Adipocyte (in vitro differentiated cells): Measurements from ENCODE around the gene HSD11B2.

Experiments
- DNase-seq: peaks from one replicate; pipeline ENCODE4 v3.0.0-alpha.2; 2015; ENCODE audit warnings: low read depth
- H3K27me3 ChIP-seq: replicated peaks from 2 replicates; pipeline ENCODE4 v1.7.0; 2013; ENCODE audit warnings: mild to moderate bottlenecking, low read length, moderate library complexity; ENCODE audit not compliant: control insufficient read depth, insufficient read depth
- H3K36me3 ChIP-seq: 2 replicates; pipeline ENCODE4 v1.7.0; 2013; ENCODE audit warnings: low read length, mild to moderate bottlenecking, moderate library complexity; ENCODE audit not compliant: control insufficient read depth, insufficient read depth, severe bottlenecking
- H3K4me1 ChIP-seq: 2 replicates; pipeline ENCODE4 v1.7.0; 2013; ENCODE audit warnings: mild to moderate bottlenecking, low read length, moderate library complexity; ENCODE audit not compliant: control insufficient read depth, insufficient read depth
- H3K4me3 ChIP-seq: 2 replicates; pipeline ENCODE4 v1.7.0; 2013; ENCODE audit warnings: mild to moderate bottlenecking, low read length, moderate library complexity
- H3K9ac ChIP-seq: 2 replicates; pipeline ENCODE4 v1.7.0; 2013; ENCODE audit warnings: mild to moderate bottlenecking, low read length, moderate library complexity
- H3K9me3 ChIP-seq: 2 replicates; pipeline ENCODE4 v1.7.0; 2013; ENCODE audit warnings: mild to moderate bottlenecking, low read length, moderate library complexity; ENCODE audit not compliant: control insufficient read depth

HSD11B2 gene

DNA sequence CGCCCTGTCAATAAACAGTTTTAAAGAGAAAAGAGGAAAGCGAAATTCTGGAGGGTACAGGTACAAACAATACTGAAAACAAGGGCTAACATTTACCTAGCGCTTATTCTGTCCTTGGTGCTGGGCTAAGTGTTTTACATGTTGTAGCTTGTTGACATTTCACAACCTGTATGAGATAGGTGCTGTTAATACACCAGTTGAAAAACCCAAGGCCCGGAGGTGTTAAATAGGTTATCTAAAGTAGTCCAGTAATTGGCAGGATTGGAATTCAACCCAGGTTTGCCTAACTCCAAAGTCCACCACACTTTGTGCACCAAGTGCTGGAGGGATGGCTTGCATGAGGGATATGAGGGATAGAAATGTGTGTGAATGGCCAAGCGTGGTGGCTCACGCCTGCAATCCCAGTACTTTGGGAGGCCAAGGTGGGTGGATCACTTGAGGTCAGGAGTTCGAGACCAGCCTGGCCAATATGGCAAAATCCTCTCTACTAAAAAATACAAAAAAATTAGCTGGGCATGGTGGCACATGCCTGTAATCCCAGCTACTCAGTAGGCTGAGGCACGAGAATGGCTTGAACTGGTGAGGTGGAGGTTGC is 47.1 kb downstream of the HSD11B2 start:
- DNase-seq: no peak
- Histone ChIP-seq H3K36me3 (no peaks in the 10 kb centered on the region), H3K9ac (no peak overlapping the region), H3K4me3 (no peak overlapping the region), H3K4me1 (peaks cover 47% of the 10 kb centered on the region), H3K27me3 (no peaks in the 10 kb centered on the region), H3K9me3 (no peaks in the 10 kb centered on the region)

DNA sequence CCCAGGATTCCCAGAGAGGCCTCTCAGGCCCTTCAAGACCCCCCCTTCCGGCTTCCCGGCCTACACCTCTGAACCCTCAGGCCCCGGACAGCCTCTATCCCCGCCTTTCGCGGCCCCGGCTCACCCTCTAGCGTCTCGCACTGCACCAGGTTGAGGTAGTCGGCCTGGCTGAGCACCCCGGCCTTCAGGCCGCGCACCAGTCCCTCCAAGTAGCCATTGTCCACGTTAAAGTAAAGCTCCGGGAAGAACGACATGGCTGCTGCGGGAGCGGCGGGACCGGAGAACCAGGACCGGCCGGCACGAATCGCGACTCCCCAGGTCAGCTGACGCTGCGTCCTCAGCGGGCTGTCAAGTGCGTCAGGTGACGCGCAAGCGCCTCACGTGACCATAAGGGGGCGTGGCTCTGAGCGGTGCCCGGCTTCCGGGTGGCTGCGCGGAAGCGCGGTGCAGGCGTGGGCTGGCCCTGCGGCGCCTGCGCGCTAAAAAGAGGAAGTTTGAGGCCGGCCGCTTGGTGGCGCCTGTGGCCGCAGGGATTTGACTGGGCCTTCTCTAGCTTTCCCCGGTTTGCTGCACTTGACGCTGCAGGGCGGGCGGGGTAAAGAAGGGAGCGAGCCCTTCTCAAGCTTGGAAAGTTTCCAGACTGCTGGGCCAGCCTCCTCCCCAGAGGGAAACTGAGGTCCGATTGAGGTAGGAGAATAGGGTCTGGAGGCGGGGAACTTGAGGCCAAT is 50.1 kb downstream of the HSD11B2 start, which contains the start of gene ATP6V0D1:
ATP6V0D1 (minus strand) TSS at position 325 of the 728 bp plus-strand sequence; CDS start at position 254, 71 bp downstream.
- Histone ChIP-seq H3K9me3 (no peaks in the 10 kb centered on the region), H3K4me3 (peak within 1 kb of the TSS; percentile 100), H3K27me3 (no peaks in the 10 kb centered on the region), H3K9ac (peak within 1 kb of the TSS; percentile 99), H3K36me3 (no peaks in the 10 kb centered on the region), H3K4me1 (peaks cover 41% of the 10 kb centered on the region)
- peak; percentile 99 for DNase-seq

DNA sequence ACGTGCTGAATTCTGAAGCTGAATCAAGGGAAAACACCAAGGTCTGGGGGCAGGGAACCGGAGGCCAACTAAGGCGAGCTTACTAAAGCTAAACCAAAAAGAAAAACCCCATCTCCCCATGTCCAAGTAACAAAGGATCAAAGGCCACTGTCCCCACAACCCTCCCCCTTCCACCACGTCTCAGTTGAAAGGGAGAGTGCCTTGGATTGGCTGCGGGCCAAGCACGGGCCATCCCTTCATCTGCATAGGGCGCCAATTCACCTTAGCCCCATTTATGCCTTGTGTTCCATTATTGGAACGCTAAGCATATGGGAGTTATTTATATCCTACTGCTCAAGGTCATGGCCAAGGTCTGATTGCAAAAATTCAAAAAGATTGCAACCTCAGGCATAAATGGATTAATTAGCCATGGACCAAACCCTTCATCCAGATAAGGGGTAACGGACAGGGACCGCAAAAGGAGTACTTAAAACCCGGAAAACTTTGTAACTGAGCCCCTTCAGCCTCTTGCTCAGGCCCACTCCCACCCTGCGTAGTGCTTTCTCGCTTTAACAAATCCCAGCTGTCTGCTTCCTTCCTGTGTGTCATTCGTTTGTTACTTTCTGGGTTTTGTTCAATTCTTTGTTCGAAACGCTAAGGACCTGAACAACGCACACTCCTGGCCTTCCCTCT is 50.8 kb downstream of the HSD11B2 start:
- no peaks in the 10 kb centered on the region for H3K36me3 ChIP-seq
- peak overlapping the region; percentile 99 for H3K9ac ChIP-seq
- DNase-seq: no peak
- no peaks in the 10 kb centered on the region for H3K27me3 ChIP-seq
- H3K4me3 ChIP-seq: peak overlapping the region; percentile 100
- peaks cover 42% of the 10 kb centered on the region for H3K4me1 ChIP-seq
- no peaks in the 10 kb centered on the region for H3K9me3 ChIP-seq

DNA sequence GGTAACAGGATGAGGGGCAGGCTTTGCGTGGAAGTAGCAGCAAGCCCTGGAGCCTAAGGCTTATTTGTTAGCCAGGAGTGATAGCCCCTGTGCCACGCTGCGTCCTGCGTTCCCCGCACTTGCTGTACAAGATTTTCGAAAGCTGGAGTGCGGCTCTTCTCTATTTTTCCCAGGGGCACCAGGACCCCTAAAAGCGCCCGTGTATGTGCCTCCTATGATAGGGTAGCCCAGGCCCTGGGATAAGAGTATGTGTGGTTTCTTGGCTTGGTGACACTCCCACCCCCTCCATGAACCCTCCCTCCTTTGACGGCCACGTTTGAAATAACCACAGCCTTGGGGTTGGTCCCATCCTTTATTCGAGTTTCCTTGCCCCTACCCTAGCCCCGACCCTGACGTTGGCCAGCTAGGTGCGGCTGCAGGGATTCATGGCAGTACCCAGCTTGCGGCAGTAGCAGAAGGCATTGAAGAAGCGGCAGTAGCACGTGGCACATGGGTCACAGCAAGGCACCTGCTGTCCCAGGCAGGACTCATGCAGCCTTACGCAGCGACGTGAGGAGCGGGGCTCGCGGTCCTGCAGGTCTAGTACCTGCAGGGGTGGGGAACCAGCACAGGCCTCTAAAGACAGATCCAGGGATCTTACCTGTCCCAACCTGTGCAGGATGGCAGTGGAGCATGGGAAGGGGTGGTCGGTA is 51.5 kb downstream of the HSD11B2 start:
- Histone ChIP-seq H3K27me3 (no peaks in the 10 kb centered on the region), H3K36me3 (no peaks in the 10 kb centered on the region), H3K4me1 (peaks cover 48% of the 10 kb centered on the region), H3K9me3 (no peaks in the 10 kb centered on the region), H3K9ac (peak overlapping the region; percentile 99), H3K4me3 (peak overlapping the region; percentile 100)
- DNase-seq: no peak

DNA sequence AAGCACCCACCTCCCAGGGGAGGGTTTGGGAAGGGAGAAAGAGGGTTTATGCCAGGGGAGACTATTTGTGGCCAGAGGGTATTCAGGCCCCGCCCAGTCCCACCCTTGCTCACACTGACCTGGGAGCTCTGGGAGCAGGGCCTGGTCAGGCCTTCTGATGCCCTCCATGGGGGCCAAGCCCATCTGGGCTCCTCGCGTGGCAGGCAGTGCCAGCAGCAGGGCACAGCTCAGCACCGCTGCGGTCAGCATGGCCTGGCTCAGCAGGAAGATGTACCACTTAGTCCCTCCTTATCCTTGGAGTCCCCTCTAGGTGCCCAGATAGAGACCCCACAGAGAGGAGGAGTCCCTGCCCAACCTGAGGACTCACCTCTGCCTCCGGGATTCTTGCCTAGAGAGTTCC is 52.2 kb downstream of the HSD11B2 start, which contains the start of gene AGRP:
AGRP (minus strand) TSS at position 398 of the 400 bp plus-strand sequence; CDS start at position 249, 149 bp downstream.
- Histone ChIP-seq H3K36me3 (no peaks in the 10 kb centered on the region), H3K4me3 (no peak within 1 kb of the TSS), H3K9ac (peak within 1 kb of the TSS; percentile 99), H3K27me3 (no peaks in the 10 kb centered on the region), H3K4me1 (peaks cover 48% of the 10 kb centered on the region), H3K9me3 (no peaks in the 10 kb centered on the region)
- no peak for DNase-seq

DNA sequence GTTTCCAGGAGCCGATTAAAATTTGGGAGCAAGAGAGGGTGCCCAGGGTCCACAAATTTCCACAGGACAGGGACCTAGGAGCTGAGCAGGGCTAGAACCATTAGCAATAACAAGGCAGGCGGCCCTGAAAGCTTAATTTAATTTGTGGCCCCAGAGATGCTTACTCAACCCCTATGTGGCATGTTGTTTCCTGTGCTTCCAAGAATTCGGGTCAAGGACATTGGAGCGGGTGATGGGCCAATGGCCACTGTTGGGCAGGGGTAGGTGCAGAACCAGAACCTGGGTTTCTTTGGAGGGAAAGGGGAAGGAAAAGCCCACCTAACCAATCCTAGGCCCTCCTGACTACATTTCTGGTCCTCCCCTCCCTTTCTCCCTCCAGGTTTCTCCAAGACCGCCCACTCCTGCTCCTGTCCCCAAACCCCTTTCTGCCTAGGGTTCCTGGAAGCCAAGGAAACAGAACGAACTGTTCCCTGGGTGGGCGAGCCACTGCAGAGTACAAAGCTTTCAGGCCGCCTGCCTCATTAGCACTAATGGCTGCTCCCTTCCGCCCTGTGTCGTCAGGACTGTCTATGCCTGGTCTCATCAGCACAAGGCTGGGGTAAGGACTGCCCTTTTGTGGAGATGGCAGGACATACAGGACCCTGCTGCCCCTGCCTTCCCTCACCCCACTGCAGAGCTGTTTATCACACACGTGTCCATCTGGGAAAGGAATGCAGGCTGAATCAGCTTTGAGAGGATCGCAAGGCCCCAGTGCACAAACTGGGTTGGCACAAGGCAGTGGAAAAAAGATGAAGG is 53.0 kb downstream of the HSD11B2 start:
- H3K36me3 ChIP-seq: no peaks in the 10 kb centered on the region
- H3K27me3 ChIP-seq: no peaks in the 10 kb centered on the region
- no peak overlapping the region for H3K4me3 ChIP-seq
- no peak for DNase-seq
- H3K9me3 ChIP-seq: no peaks in the 10 kb centered on the region
- H3K9ac ChIP-seq: no peak overlapping the region
- peaks cover 48% of the 10 kb centered on the region for H3K4me1 ChIP-seq

DNA sequence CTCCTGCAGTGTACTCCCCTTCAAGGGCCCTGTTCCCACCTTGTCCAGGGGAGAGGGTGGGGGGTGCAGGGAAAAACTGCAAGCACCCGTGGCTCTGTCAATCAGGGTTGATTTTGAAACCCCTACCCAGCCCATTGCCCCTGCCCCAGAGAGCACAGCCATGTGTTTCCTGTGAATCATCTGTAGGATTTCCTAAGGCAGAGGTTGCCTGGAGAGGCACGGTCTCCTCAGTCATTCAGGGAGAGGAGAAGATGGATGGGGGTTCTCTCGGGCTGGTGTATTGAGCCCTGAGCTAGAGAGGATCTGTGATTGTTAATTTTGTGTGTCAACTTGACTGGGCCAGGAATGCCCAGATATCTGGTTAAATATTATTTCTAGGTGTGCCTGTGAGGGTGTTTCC is 55.9 kb downstream of the HSD11B2 start:
- no peaks in the 10 kb centered on the region for H3K9me3 ChIP-seq
- no peaks in the 10 kb centered on the region for H3K36me3 ChIP-seq
- H3K27me3 ChIP-seq: no peaks in the 10 kb centered on the region
- peaks cover 53% of the 10 kb centered on the region for H3K4me1 ChIP-seq
- peak overlapping the region; percentile 64 for H3K9ac ChIP-seq
- H3K4me3 ChIP-seq: no peak overlapping the region
- no peak for DNase-seq
